ENCODE results near the gene HNRNPA2B1.

- TF ChIP-seq POLR2A (IDR thresholded peaks at IDR 0.05) (no peak), EP300 (IDR thresholded peaks at IDR 0.05) (no peak), CTCF (IDR thresholded peaks at IDR 0.05) (no peak), POLR2AphosphoS5 (IDR thresholded peaks at IDR 0.05) (no peak)
Measured at GRCh38 chr7:26195867-26196657, 4.5 kb downstream of the HNRNPA2B1 start.

All from sigmoid colon (tissue), 4 donors.